PC-3 (cell line): ENCODE results near the gene CROCC2. TPM values are rescaled to one million over a fixed set of nuclear protein-coding genes. Genes with fewer than 3 reads are reported as not detected.

Experiments used
- ATAC-seq: fragments of 200-7000 bp; cut with Tn5 transposase; 2 replicates; pipeline ENCODE4 v1.9.1; 2020; ENCODE audit warnings: mild to moderate bottlenecking, moderate library complexity
- BruUV-seq: library from RNA; stranded (reverse); fragments of 400-500 nt; replicated peaks from 2 replicates; lab custom pipeline; 2021; lab: Mats Ljungman, UMichigan
- CTCF ChIA-PET: fragments of 300-600 bp; sonication (Branson Sonifier 250); formaldehyde crosslinking; loops from one replicate; lab custom pipeline; 2022; ENCODE audit warnings: antibody characterized with exemption; lab: Charles Lee
- POLR2A ChIA-PET: fragments of 300-600 bp; sonication (Branson Sonifier 250); formaldehyde crosslinking; loops from one replicate; lab custom pipeline; 2022; ENCODE audit warnings: antibody characterized with exemption; ENCODE audit not compliant: unreplicated experiment; lab: Charles Lee
- DNase-seq: peaks from one replicate; pipeline ENCODE4 v3.0.0-alpha.2; 2015
- H2AFZ ChIP-seq: fragments of 300-600 bp; sonication (generic); 2 replicates; pipeline ENCODE4 v1.6.0; 2016; ENCODE audit warnings: antibody characterized with exemption, low read length
- H3F3A ChIP-seq: fragments of 300-600 bp; sonication (generic); one replicate; pipeline ENCODE4 v1.6.0; 2017; ENCODE audit warnings: antibody characterized with exemption, low read length, control low read depth, mild to moderate bottlenecking; ENCODE audit not compliant: unreplicated experiment
- H3K27ac ChIP-seq: fragments of 300-600 bp; sonication (generic); 2 replicates; pipeline ENCODE4 v1.5.1; 2016; ENCODE audit warnings: mild to moderate bottlenecking, low read length
- H3K27me3 ChIP-seq: fragments of 300-600 bp; sonication (generic); 2 replicates; pipeline ENCODE4 v1.6.1; 2016; ENCODE audit warnings: low read length, mixed read lengths
- H3K36me3 ChIP-seq: fragments of 300-600 bp; sonication (generic); 2 replicates; pipeline ENCODE4 v1.6.1; 2016; ENCODE audit warnings: low read depth, mixed run types, low read length, mixed read lengths
- H3K4me1 ChIP-seq: fragments of 300-600 bp; sonication (generic); 2 replicates; pipeline ENCODE4 v1.5.1; 2016; ENCODE audit warnings: low read length; ENCODE audit not compliant: insufficient read depth
- H3K4me2 ChIP-seq: fragments of 300-600 bp; sonication (generic); 2 replicates; pipeline ENCODE4 v1.6.0; 2016; ENCODE audit warnings: low read length
- H3K4me3 ChIP-seq: fragments of 300-600 bp; sonication (generic); 2 replicates; pipeline ENCODE4 v1.5.1; 2016; ENCODE audit warnings: mild to moderate bottlenecking, low read length, mixed read lengths
- H3K79me2 ChIP-seq: fragments of 300-600 bp; sonication (generic); 2 replicates; pipeline ENCODE4 v1.6.1; 2017; ENCODE audit warnings: low read length, mixed read lengths
- H3K9ac ChIP-seq: fragments of 300-600 bp; sonication (generic); 2 replicates; pipeline ENCODE4 v1.6.0; 2016; ENCODE audit warnings: mild to moderate bottlenecking, low read length
- H3K9me2 ChIP-seq: fragments of 300-600 bp; sonication (generic); replicated peaks from 2 replicates; pipeline ENCODE4 v1.6.1; 2016; ENCODE audit warnings: mixed run types, low read length, mixed read lengths
- H3K9me3 ChIP-seq: fragments of 300-600 bp; sonication (generic); 2 replicates; pipeline ENCODE4 v1.6.1; 2016; ENCODE audit warnings: low read length, mixed read lengths
- H4K20me1 ChIP-seq: fragments of 300-600 bp; sonication (generic); 2 replicates; pipeline ENCODE4 v1.6.1; 2016; ENCODE audit warnings: low read length, mixed read lengths
- EZH2 ChIP-seq: fragments of 300-600 bp; sonication (generic); IDR thresholded peaks from one replicate; pipeline ENCODE4 v1.6.1; 2017; ENCODE audit warnings: antibody characterized with exemption, mild to moderate bottlenecking, low read length; ENCODE audit not compliant: unreplicated experiment
- EZH2phosphoT487 ChIP-seq: fragments of 300-600 bp; sonication (generic); IDR thresholded peaks from 2 replicates; pipeline ENCODE4 v1.6.1; 2018; ENCODE audit warnings: mild to moderate bottlenecking, antibody characterized with exemption, low read length, borderline replicate concordance
- intact Hi-C: fragments of 100-400 bp; cut with micrococcal nuclease; formaldehyde crosslinking; loops from 2 replicates; pipeline ENCODE4 v1.9.0; 2023
- total RNA-seq: library from RNA; depleted of rRNA; stranded (reverse); fragments of >200 nt; gene quantifications from 2 replicates; pipeline ENCODE4 v1.2.3, GENCODE V29; 2014
- TF ChIP-seq, protein P1 (sequence below): fragments of 300-600 bp; sonication (generic); conservative IDR thresholded peaks from 2 replicates; pipeline ENCODE4 v1.5.1; 2017; ENCODE audit warnings: antibody characterized with exemption, low read depth, mild to moderate bottlenecking, low read length

Gene CROCC2
- total RNA-seq, 1 experiment from 2014 or later, result not detected

- Histone ChIP-seq H2AFZ (no peak overlapping the region), H3K36me3 (no peaks in the 10 kb centered on the region), H3K4me2 (no peak overlapping the region), H3K27ac (no peak overlapping the region), H3K4me3 (no peak overlapping the region), H3K9me3 (no peaks in the 10 kb centered on the region), H3K9ac (no peak overlapping the region), H4K20me1 (no peaks in the 10 kb centered on the region), H3K27me3 (no peaks in the 10 kb centered on the region), H3K4me1 (no peaks in the 10 kb centered on the region), H3K79me2 (no peaks in the 10 kb centered on the region), H3F3A (no peaks in the 10 kb centered on the region), H3K9me2 (no peaks in the 10 kb centered on the region)
- no TSS peak for BruUV-seq
- ChIA-PET CTCF (no interaction called here), POLR2A (no interaction called here)
- TF ChIP-seq, protein P1, sequence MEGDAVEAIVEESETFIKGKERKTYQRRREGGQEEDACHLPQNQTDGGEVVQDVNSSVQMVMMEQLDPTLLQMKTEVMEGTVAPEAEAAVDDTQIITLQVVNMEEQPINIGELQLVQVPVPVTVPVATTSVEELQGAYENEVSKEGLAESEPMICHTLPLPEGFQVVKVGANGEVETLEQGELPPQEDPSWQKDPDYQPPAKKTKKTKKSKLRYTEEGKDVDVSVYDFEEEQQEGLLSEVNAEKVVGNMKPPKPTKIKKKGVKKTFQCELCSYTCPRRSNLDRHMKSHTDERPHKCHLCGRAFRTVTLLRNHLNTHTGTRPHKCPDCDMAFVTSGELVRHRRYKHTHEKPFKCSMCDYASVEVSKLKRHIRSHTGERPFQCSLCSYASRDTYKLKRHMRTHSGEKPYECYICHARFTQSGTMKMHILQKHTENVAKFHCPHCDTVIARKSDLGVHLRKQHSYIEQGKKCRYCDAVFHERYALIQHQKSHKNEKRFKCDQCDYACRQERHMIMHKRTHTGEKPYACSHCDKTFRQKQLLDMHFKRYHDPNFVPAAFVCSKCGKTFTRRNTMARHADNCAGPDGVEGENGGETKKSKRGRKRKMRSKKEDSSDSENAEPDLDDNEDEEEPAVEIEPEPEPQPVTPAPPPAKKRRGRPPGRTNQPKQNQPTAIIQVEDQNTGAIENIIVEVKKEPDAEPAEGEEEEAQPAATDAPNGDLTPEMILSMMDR, result no peak
- TF ChIP-seq EZH2, result no peak
- TF ChIP-seq EZH2phosphoT487, result no peak
- DNase-seq, result no peak
- intact Hi-C loops, result no loop called here
- no peak for ATAC-seq
These were observed 113.5 kb downstream of the CROCC2 start for GRCh38 chr2:241019441-241020139.

GRCh38 chr2:241020201-241020600 is 114.1 kb downstream of the CROCC2 start:
- ChIA-PET POLR2A (no interaction called here), CTCF (no interaction called here)
- Histone ChIP-seq H3K9me3 (peaks cover 4% of the 10 kb centered on the region; the same call in 1 of the 2 replicates), H3K4me1 (no peaks in the 10 kb centered on the region), H3K4me2 (no peak overlapping the region), H3K27me3 (no peaks in the 10 kb centered on the region), H3K9me2 (no peaks in the 10 kb centered on the region), H3K9ac (no peak overlapping the region), H3K79me2 (no peaks in the 10 kb centered on the region), H3K27ac (no peak overlapping the region), H2AFZ (no peak overlapping the region), H3K4me3 (no peak overlapping the region), H3F3A (no peaks in the 10 kb centered on the region), H3K36me3 (no peaks in the 10 kb centered on the region), H4K20me1 (no peaks in the 10 kb centered on the region)
- TF ChIP-seq EZH2 (no peak), EZH2phosphoT487 (no peak)
- TF ChIP-seq, protein P1, result no peak
- intact Hi-C loops, result no loop called here
- DNase-seq (no peak), ATAC-seq (no peak)
- BruUV-seq, result no TSS peak

- H3K36me3 ChIP-seq, result no peaks in the 10 kb centered on the region
- no peak overlapping the region for H3K9ac ChIP-seq
- no peaks in the 10 kb centered on the region for H3F3A ChIP-seq
- H2AFZ ChIP-seq, result no peak overlapping the region
- no peaks in the 10 kb centered on the region for H4K20me1 ChIP-seq
- H3K27ac ChIP-seq, result no peak overlapping the region
- no peaks in the 10 kb centered on the region for H3K27me3 ChIP-seq
- H3K9me2 ChIP-seq, result no peaks in the 10 kb centered on the region
- no peak overlapping the region for H3K4me3 ChIP-seq
- H3K4me1 ChIP-seq, result no peaks in the 10 kb centered on the region
- ATAC-seq, result no peak
- no peak overlapping the region for H3K4me2 ChIP-seq
- TF ChIP-seq EZH2, result no peak
- TF ChIP-seq, protein P1, result no peak
- no peak for TF ChIP-seq EZH2phosphoT487
- ChIA-PET CTCF (no interaction called here), POLR2A (no interaction called here)
- no TSS peak for BruUV-seq
- H3K79me2 ChIP-seq, result no peaks in the 10 kb centered on the region
- intact Hi-C loops, result no loop called here
- H3K9me3 ChIP-seq, result peaks cover 9% of the 10 kb centered on the region; the same call in 1 of the 2 replicates
- DNase-seq, result no peak
These were observed 114.6 kb downstream of the CROCC2 start for GRCh38 chr2:241020629-241021190.
